ENCODE measurements around the gene MEGF9. TPM values are rescaled to one million over a fixed set of nuclear protein-coding genes. Genes with fewer than 3 reads are reported as not detected.

MEGF9 gene
- total and polyA plus RNA-seq, 12 donors = 3.9 to 28.5 (median 19.7) TPM

- intact Hi-C loops (cut with DNase I) = no loop called here
- peaks cover 0 to 41% of the 10 kb centered on the region in 2 donors for H3K36me3 ChIP-seq (replicated peaks in 1 of 2)
- WGBS, 4 donors = 97 to 100% (median 98%) methylated on average over 4 of the region's 4 CpGs
Measured at GRCh38 chr9:120567874-120568273, 146.4 kb downstream of the MEGF9 start.

DNA sequence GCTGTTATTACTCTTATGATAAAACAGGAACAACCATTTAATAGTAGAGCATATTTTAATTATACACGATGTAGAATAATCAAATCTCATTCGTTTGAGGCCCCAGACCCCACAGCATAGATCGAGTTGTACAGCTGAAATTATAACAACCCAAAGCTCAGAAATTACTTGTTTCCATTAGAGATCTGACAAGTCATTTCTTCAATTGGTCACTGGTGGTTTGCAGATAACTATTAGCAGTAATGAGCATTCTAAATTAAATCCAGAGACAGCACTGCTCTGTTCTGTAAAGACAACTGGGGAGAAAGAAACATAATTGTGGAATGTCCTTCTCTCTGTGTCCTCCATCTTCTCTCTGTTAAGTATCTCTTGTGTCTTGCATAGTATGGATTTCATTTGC lies 147.2 kb downstream of the MEGF9 start:
- no peaks in the 10 kb centered on the region for H3K27me3 ChIP-seq
- H3K27ac ChIP-seq = peak overlapping the region in 1 of 5 donors; percentile 9
- DNase-seq = no peak
- intact Hi-C loops (cut with DNase I) = no loop called here
- H3K36me3 ChIP-seq (replicated peaks in 1 of 2) = peaks cover 0 to 41% of the 10 kb centered on the region in 2 donors
- H3K4me3 ChIP-seq = no peak overlapping the region
- 89 to 94% (median 91%) methylated on average over 3 of the region's 3 CpGs for WGBS, 4 donors
- H3K9me3 ChIP-seq (replicated peaks in 1 of 3) = no peaks in the 10 kb centered on the region
- H3K4me1 ChIP-seq (replicated peaks in 1 of 2) = peaks cover 13 to 14% of the 10 kb centered on the region in 2 donors
- TF ChIP-seq POLR2A (IDR thresholded peaks at IDR 0.05) = no peak

More at GRCh38 chr9:120567874-120568273, 146.4 kb downstream of the MEGF9 start:
- Histone ChIP-seq H3K4me1 (replicated peaks in 1 of 2) (peaks cover 14 to 17% of the 10 kb centered on the region in 2 donors), H3K27ac (peak overlapping the region in 1 of 5 donors; percentile 28), H3K27me3 (no peaks in the 10 kb centered on the region), H3K4me3 (no peak overlapping the region), H3K9me3 (replicated peaks in 1 of 3) (no peaks in the 10 kb centered on the region)
- DNase-seq = no peak
- no peak for TF ChIP-seq CTCF (IDR thresholded peaks at IDR 0.05)
- no peak for TF ChIP-seq POLR2A (IDR thresholded peaks at IDR 0.05)

- H3K27me3 ChIP-seq = no peaks in the 10 kb centered on the region
- DNase-seq = no peak
- H3K4me1 ChIP-seq (replicated peaks in 1 of 2) = no peaks in the 10 kb centered on the region
- no peak overlapping the region for H3K4me3 ChIP-seq
- peaks cover 0 to 25% of the 10 kb centered on the region in 2 donors for H3K36me3 ChIP-seq (replicated peaks in 1 of 2)
- H3K9me3 ChIP-seq (replicated peaks in 1 of 3) = no peaks in the 10 kb centered on the region
- TF ChIP-seq POLR2A (IDR thresholded peaks at IDR 0.05) = no peak
- WGBS, 4 donors = 88 to 97% (median 94%) methylated on average over 3 of the region's 3 CpGs
- intact Hi-C loops (cut with DNase I) = no loop called here
- H3K27ac ChIP-seq = no peak overlapping the region
Measured at GRCh38 chr9:120564589-120564988, 149.7 kb downstream of the MEGF9 start.

DNA sequence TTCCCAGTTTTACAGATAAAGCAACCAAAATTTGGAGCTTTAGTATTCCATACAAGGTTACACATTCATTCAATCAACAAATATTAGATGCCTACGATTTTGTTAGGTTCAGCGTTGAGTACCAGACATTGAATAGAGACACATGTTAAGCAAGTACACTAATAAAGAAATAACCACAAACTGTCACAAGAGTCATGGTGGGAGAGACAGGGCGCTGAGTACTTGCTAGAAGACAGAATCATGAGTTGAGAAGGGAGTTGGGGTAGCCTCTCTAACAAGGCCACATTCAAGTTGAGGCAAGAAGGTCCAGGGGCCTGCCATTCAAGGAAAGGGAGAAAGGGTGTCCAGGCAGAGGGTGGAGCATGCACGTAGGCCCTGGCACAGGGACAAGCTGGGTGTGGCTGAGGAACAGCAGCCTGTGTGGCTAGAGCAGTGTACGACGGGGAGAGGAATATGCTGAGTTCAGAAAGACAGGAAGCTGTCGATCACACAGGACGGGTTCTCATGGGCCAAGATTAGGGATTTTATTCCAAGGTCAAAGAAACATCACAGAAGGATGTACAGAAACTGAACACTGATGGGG lies 151.3 kb downstream of the MEGF9 start:
- Histone ChIP-seq H3K27me3 (no peaks in the 10 kb centered on the region), H3K4me1 (replicated peaks in 1 of 2) (no peaks in the 10 kb centered on the region), H3K27ac (no peak overlapping the region), H3K9me3 (replicated peaks in 1 of 3) (no peaks in the 10 kb centered on the region), H3K36me3 (replicated peaks in 1 of 2) (peaks cover 0 to 11% of the 10 kb centered on the region in 2 donors), H3K4me3 (no peak overlapping the region)
- TF ChIP-seq POLR2A (IDR thresholded peaks at IDR 0.05) (no peak), CTCF (IDR thresholded peaks at IDR 0.05) (no peak)
- 75 to 78% (median 78%) methylated on average over 8 of the region's 8 CpGs for WGBS, 4 donors
- no peak for DNase-seq
- intact Hi-C loops (cut with DNase I) = no loop called here

- TF ChIP-seq POLR2A (IDR thresholded peaks at IDR 0.05) = no peak
- no peak for TF ChIP-seq CTCF (IDR thresholded peaks at IDR 0.05)
- Histone ChIP-seq H3K9me3 (replicated peaks in 1 of 3) (no peaks in the 10 kb centered on the region), H3K27ac (no peak overlapping the region), H3K4me1 (replicated peaks in 1 of 2) (no peaks in the 10 kb centered on the region), H3K27me3 (no peaks in the 10 kb centered on the region), H3K36me3 (replicated peaks in 1 of 2) (peaks cover 0 to under 1% of the 10 kb centered on the region in 2 donors), H3K4me3 (no peak overlapping the region)
- intact Hi-C loops (cut with DNase I) = no loop called here
- DNase-seq = no peak
- WGBS, 4 donors = 89 to 96% (median 95%) methylated on average over 1 of the region's 1 CpG
Measured at GRCh38 chr9:120561709-120562108, 152.6 kb downstream of the MEGF9 start.

Data from adrenal gland (tissue), 12 donors.